Stomach (tissue), 4 donors: Measurements from ENCODE around the gene ROBO1.

Experiments
- EP300 ChIP-seq: sonication (generic); formaldehyde crosslinking; IDR thresholded peaks from one replicate; pipeline ENCODE4 v1.6.1; 2017; ENCODE audit warnings: antibody characterized with exemption
- POLR2A ChIP-seq, 4 donors: fragments of 450-650 bp; IDR thresholded peaks; one replicate each; pipeline ENCODE4 v1.6.1; 2016; ENCODE audit warnings: antibody characterized with exemption in 4 of 4, control low read depth in 2 of 4, mild to moderate bottlenecking in 1 of 4, moderate library complexity in 1 of 4
- POLR2AphosphoS5 ChIP-seq, 3 donors: sonication (generic); formaldehyde crosslinking; IDR thresholded peaks; one replicate each; pipeline ENCODE4 v1.6.1; 2016; ENCODE audit warnings: antibody characterized with exemption in 3 of 3
- TF ChIP-seq, protein P1 (sequence below), 7 experiments: fragments of 450-650 bp in 4 of 7; fragments of 200-600 bp in 3 of 7; sonication (generic) in 3 of 7; IDR thresholded peaks; one replicate each; pipeline ENCODE4 v1.5.1; 2016 to 2019; ENCODE audit warnings: antibody characterized with exemption in 7 of 7, control low read depth in 2 of 7, mild to moderate bottlenecking in 1 of 7

DNA sequence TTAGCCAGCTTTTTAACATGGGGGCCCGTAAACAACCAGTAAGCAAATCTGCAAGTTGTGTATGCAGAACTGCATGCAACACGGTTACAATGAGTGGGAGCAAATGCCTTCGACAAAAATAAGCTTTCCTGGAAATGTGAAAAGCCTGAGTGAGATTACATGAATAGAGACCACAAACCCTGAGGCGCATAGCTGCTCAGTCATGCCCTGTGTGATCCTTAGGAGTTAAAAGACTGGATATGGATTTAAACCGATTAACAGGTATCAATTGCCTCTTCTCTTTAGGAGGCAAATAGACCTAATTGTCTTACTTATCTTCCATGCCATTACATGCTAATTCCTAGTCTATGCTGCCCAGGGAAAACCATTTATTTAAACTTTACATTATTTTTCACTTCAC, 810.3 kb downstream of the ROBO1 start:
- TF ChIP-seq, protein P1, sequence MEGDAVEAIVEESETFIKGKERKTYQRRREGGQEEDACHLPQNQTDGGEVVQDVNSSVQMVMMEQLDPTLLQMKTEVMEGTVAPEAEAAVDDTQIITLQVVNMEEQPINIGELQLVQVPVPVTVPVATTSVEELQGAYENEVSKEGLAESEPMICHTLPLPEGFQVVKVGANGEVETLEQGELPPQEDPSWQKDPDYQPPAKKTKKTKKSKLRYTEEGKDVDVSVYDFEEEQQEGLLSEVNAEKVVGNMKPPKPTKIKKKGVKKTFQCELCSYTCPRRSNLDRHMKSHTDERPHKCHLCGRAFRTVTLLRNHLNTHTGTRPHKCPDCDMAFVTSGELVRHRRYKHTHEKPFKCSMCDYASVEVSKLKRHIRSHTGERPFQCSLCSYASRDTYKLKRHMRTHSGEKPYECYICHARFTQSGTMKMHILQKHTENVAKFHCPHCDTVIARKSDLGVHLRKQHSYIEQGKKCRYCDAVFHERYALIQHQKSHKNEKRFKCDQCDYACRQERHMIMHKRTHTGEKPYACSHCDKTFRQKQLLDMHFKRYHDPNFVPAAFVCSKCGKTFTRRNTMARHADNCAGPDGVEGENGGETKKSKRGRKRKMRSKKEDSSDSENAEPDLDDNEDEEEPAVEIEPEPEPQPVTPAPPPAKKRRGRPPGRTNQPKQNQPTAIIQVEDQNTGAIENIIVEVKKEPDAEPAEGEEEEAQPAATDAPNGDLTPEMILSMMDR (IDR thresholded peaks at IDR 0.05), result no peak
- TF ChIP-seq POLR2AphosphoS5 (IDR thresholded peaks at IDR 0.05) (no peak), EP300 (no peak), POLR2A (IDR thresholded peaks at IDR 0.05) (no peak)
